ENCODE measurements around the gene ECPAS. TPM values are rescaled to one million over a fixed set of nuclear protein-coding genes. Genes with fewer than 3 reads are reported as not detected.

Gene ECPAS
- total RNA-seq, 3 donors from 2014 or later (not counting 1 experiment from before 2014, with no cell fraction given): 58.0 to 73.6 (median 70.7) TPM

GRCh38 chr9:111360881-111361280, 123.3 kb downstream of the ECPAS start:
- WGBS (ENCODE audit: insufficient coverage): 80% methylated on average over 2 of the region's 2 CpGs
- no peaks in the 10 kb centered on the region for H3K4me1 ChIP-seq (ENCODE audit: control insufficient read depth, insufficient read depth, low read length)
- H3K4me3 ChIP-seq (ENCODE audit: low read length): no peak overlapping the region
- H3K27me3 Mint-ChIP-seq (ENCODE audit: low read depth in 2 of 2): no peaks in the 10 kb centered on the region
- no peaks in the 10 kb centered on the region for H3K4me1 Mint-ChIP-seq
- no peak overlapping the region for H3K27ac Mint-ChIP-seq
- TF ChIP-seq, protein P1, sequence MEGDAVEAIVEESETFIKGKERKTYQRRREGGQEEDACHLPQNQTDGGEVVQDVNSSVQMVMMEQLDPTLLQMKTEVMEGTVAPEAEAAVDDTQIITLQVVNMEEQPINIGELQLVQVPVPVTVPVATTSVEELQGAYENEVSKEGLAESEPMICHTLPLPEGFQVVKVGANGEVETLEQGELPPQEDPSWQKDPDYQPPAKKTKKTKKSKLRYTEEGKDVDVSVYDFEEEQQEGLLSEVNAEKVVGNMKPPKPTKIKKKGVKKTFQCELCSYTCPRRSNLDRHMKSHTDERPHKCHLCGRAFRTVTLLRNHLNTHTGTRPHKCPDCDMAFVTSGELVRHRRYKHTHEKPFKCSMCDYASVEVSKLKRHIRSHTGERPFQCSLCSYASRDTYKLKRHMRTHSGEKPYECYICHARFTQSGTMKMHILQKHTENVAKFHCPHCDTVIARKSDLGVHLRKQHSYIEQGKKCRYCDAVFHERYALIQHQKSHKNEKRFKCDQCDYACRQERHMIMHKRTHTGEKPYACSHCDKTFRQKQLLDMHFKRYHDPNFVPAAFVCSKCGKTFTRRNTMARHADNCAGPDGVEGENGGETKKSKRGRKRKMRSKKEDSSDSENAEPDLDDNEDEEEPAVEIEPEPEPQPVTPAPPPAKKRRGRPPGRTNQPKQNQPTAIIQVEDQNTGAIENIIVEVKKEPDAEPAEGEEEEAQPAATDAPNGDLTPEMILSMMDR (IDR thresholded peaks at IDR 0.05): no peak
- peaks cover 22% of the 10 kb centered on the region for H3K36me3 Mint-ChIP-seq
- H3K9me3 ChIP-seq (ENCODE audit: control insufficient read depth, insufficient read depth, low read length): no peaks in the 10 kb centered on the region
- no peak overlapping the region for H3K4me3 Mint-ChIP-seq
- ATAC-seq (no peak), DNase-seq (no peak)
- no peaks in the 10 kb centered on the region for H3K27me3 ChIP-seq (ENCODE audit: control insufficient read depth, insufficient read depth, low read length)
- no peaks in the 10 kb centered on the region for H3K9me3 Mint-ChIP-seq
- intact Hi-C loops (cut with micrococcal nuclease): no loop called here
- peaks cover 27% of the 10 kb centered on the region for H3K36me3 ChIP-seq (ENCODE audit: control insufficient read depth, insufficient read depth, low read length)
- H3K27ac ChIP-seq (ENCODE audit: low read length): no peak overlapping the region

- H3K4me3 Mint-ChIP-seq: no peak overlapping the region
- TF ChIP-seq, protein P1 (IDR thresholded peaks at IDR 0.05): no peak
- H3K27me3 Mint-ChIP-seq (ENCODE audit: low read depth in 2 of 2): no peaks in the 10 kb centered on the region
- peak overlapping the region in 1 of 2 donors; percentile 23 for H3K27ac Mint-ChIP-seq
- no peaks in the 10 kb centered on the region for H3K9me3 ChIP-seq (ENCODE audit: control insufficient read depth, insufficient read depth, low read length)
- ATAC-seq (no peak), DNase-seq (no peak)
- no peaks in the 10 kb centered on the region for H3K27me3 ChIP-seq (ENCODE audit: control insufficient read depth, insufficient read depth, low read length)
- intact Hi-C loops (cut with micrococcal nuclease): no loop called here
- H3K9me3 Mint-ChIP-seq: peaks cover 0 to 2% of the 10 kb centered on the region in 2 donors
- 85% methylated on average over 10 of the region's 11 CpGs for WGBS (ENCODE audit: insufficient coverage)
- H3K4me3 ChIP-seq (ENCODE audit: low read length): no peak overlapping the region
- H3K4me1 ChIP-seq (ENCODE audit: control insufficient read depth, insufficient read depth, low read length): no peaks in the 10 kb centered on the region
- no peaks in the 10 kb centered on the region for H3K4me1 Mint-ChIP-seq
- peaks cover 2% of the 10 kb centered on the region for H3K36me3 Mint-ChIP-seq
- H3K36me3 ChIP-seq (ENCODE audit: control insufficient read depth, insufficient read depth, low read length): peaks cover 7% of the 10 kb centered on the region
- H3K27ac ChIP-seq (ENCODE audit: low read length): no peak overlapping the region
Measured at GRCh38 chr9:111356481-111357244, 127.5 kb downstream of the ECPAS start.

- no peak for ATAC-seq
- peaks cover 2% of the 10 kb centered on the region for H3K27me3 ChIP-seq (ENCODE audit: control insufficient read depth, insufficient read depth, low read length)
- H3K36me3 Mint-ChIP-seq: no peaks in the 10 kb centered on the region
- H3K27ac ChIP-seq (ENCODE audit: low read length): no peak overlapping the region
- WGBS (ENCODE audit: insufficient coverage): no CpG with 5 or more reads among the region's 2 CpGs
- no peak overlapping the region for H3K4me3 Mint-ChIP-seq
- H3K27me3 Mint-ChIP-seq (ENCODE audit: low read depth in 2 of 2): peaks cover 0 to 13% of the 10 kb centered on the region in 2 donors
- H3K9me3 ChIP-seq (ENCODE audit: control insufficient read depth, insufficient read depth, low read length): no peaks in the 10 kb centered on the region
- intact Hi-C loops (cut with micrococcal nuclease): no loop called here
- no peaks in the 10 kb centered on the region for H3K4me1 Mint-ChIP-seq
- TF ChIP-seq, protein P1 (IDR thresholded peaks at IDR 0.05): no peak
- no peaks in the 10 kb centered on the region for H3K36me3 ChIP-seq (ENCODE audit: control insufficient read depth, insufficient read depth, low read length)
- H3K9me3 Mint-ChIP-seq: peaks cover 0 to 2% of the 10 kb centered on the region in 2 donors
- DNase-seq: no peak
- H3K27ac Mint-ChIP-seq: no peak overlapping the region
- no peaks in the 10 kb centered on the region for H3K4me1 ChIP-seq (ENCODE audit: control insufficient read depth, insufficient read depth, low read length)
- H3K4me3 ChIP-seq (ENCODE audit: low read length): no peak overlapping the region
Measured at GRCh38 chr9:111352545-111352944, 131.6 kb downstream of the ECPAS start.

- Histone ChIP-seq H3K4me3 (ENCODE audit: low read length) (no peak overlapping the region), H3K4me1 (ENCODE audit: control insufficient read depth, insufficient read depth, low read length) (no peaks in the 10 kb centered on the region), H3K27me3 (ENCODE audit: control insufficient read depth, insufficient read depth, low read length) (peaks cover 2% of the 10 kb centered on the region), H3K36me3 (ENCODE audit: control insufficient read depth, insufficient read depth, low read length) (no peaks in the 10 kb centered on the region), H3K27ac (ENCODE audit: low read length) (no peak overlapping the region), H3K9me3 (ENCODE audit: control insufficient read depth, insufficient read depth, low read length) (no peaks in the 10 kb centered on the region)
- intact Hi-C loops (cut with micrococcal nuclease): no loop called here
- DNase-seq: no peak
- no peak overlapping the region for H3K4me3 Mint-ChIP-seq
- peaks cover 0 to 2% of the 10 kb centered on the region in 2 donors for H3K9me3 Mint-ChIP-seq
- no peak for ATAC-seq
- TF ChIP-seq, protein P1 (IDR thresholded peaks at IDR 0.05): no peak
- H3K27me3 Mint-ChIP-seq (ENCODE audit: low read depth in 2 of 2): peaks cover 3 to 13% of the 10 kb centered on the region in 2 donors
- no peak overlapping the region for H3K27ac Mint-ChIP-seq
- H3K36me3 Mint-ChIP-seq: no peaks in the 10 kb centered on the region
- no peaks in the 10 kb centered on the region for H3K4me1 Mint-ChIP-seq
Measured at GRCh38 chr9:111350556-111350955, 133.6 kb downstream of the ECPAS start.

All from natural killer cell (primary cell).